Activated naive CD4-positive, alpha-beta T cell treated with anti-CD3 and anti-CD28 coated beads, Interleukin-2, amount 10 ng/mL, durations not matched to agents 7 days and 5 days (primary cell): ENCODE results near the gene SGCD.

Source experiments
- CTCF ChIA-PET: fragments of 350-600 bp; sonication (Branson Sonifier 250); formaldehyde crosslinking; loops from one replicate; lab custom pipeline; 2021; ENCODE audit warnings: antibody characterized with exemption; lab: Charles Lee
- DNase-seq: peaks from one replicate; pipeline ENCODE4 v3.0.0-alpha.2; 2020
- H3K27ac Mint-ChIP-seq: one replicate; pipeline ENCODE4 v1.8.0; 2021; ENCODE audit warnings: mild to moderate bottlenecking, moderate library complexity, mixed read lengths
- H3K27me3 Mint-ChIP-seq: one replicate; pipeline ENCODE4 v1.8.0; 2021; ENCODE audit warnings: mild to moderate bottlenecking, mixed read lengths
- H3K36me3 Mint-ChIP-seq: one replicate; pipeline ENCODE4 v1.8.0; 2021; ENCODE audit warnings: mixed read lengths
- H3K4me1 Mint-ChIP-seq: one replicate; pipeline ENCODE4 v1.8.0; 2021; ENCODE audit warnings: mixed read lengths
- H3K4me3 Mint-ChIP-seq: one replicate; pipeline ENCODE4 v1.8.0; 2021; ENCODE audit warnings: mild to moderate bottlenecking, moderate library complexity, mixed read lengths
- H3K9me3 Mint-ChIP-seq: one replicate; pipeline ENCODE4 v1.8.0; 2021; ENCODE audit warnings: mixed read lengths

SGCD gene

GRCh38 chr5:156680831-156681230 lies 353.9 kb downstream of the SGCD start:
- Mint-ChIP-seq H3K36me3 (no peaks in the 10 kb centered on the region), H3K9me3 (no peaks in the 10 kb centered on the region), H3K27me3 (peaks cover 22% of the 10 kb centered on the region), H3K4me3 (no peak overlapping the region), H3K4me1 (peaks cover 5% of the 10 kb centered on the region), H3K27ac (no peak overlapping the region)
- CTCF ChIA-PET: no interaction called here
- no peak for DNase-seq

DNA sequence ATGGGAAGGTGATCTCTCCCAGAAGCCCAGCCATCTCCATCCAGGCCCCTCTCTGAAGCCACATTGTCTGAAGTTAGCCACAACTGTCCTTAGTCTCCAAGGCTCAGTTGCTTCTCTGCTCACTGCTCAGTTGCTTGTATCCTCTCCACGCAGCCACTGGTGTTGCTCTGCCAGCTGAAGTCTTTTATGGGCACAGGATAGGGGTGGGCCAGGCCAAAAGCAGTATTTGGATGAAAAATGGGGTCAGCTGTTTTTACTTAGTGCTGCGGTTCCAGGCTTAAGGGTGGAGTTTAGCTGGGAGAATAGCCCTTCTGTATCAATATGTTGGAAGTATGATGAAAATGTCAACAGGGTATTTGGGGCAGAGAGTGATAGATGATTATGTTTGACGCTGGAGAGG lies 354.3 kb downstream of the SGCD start:
- Mint-ChIP-seq H3K36me3 (no peaks in the 10 kb centered on the region), H3K27me3 (peaks cover 24% of the 10 kb centered on the region), H3K4me1 (peaks cover 5% of the 10 kb centered on the region), H3K4me3 (no peak overlapping the region), H3K27ac (no peak overlapping the region), H3K9me3 (no peaks in the 10 kb centered on the region)
- DNase-seq: no peak
- CTCF ChIA-PET: no interaction called here

DNA sequence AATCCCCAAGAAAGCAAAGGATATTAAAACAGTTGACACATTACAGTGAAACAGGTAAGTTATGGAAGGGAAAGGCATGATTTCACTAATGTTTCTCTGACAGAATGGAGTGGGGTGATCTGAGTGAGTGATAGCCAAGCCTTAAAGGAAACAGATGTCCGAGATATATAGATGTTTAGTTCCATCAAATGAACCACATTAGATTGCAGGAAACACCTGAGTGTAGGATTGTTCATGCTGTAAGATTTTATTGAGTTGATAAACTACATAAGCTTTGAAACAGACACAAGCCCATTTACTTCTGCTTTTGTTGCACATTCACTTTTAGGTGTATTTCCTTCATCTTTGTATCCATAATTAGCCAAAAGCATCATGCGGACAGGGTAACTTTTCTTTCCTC lies 356.0 kb downstream of the SGCD start:
- peaks cover 38% of the 10 kb centered on the region for H3K27me3 Mint-ChIP-seq
- CTCF ChIA-PET: no interaction called here
- H3K9me3 Mint-ChIP-seq: no peaks in the 10 kb centered on the region
- H3K4me1 Mint-ChIP-seq: peaks cover 5% of the 10 kb centered on the region
- no peaks in the 10 kb centered on the region for H3K36me3 Mint-ChIP-seq
- DNase-seq: no peak
- H3K4me3 Mint-ChIP-seq: no peak overlapping the region
- no peak overlapping the region for H3K27ac Mint-ChIP-seq

GRCh38 chr5:156683509-156683908 lies 356.5 kb downstream of the SGCD start:
- H3K27ac Mint-ChIP-seq: no peak overlapping the region
- no peaks in the 10 kb centered on the region for H3K36me3 Mint-ChIP-seq
- H3K27me3 Mint-ChIP-seq: peaks cover 40% of the 10 kb centered on the region
- no peaks in the 10 kb centered on the region for H3K9me3 Mint-ChIP-seq
- no peak overlapping the region for H3K4me3 Mint-ChIP-seq
- no peak for DNase-seq
- peaks cover 5% of the 10 kb centered on the region for H3K4me1 Mint-ChIP-seq
- CTCF ChIA-PET: no interaction called here

- H3K27me3 Mint-ChIP-seq: peaks cover 42% of the 10 kb centered on the region
- H3K4me3 Mint-ChIP-seq: no peak overlapping the region
- CTCF ChIA-PET: no interaction called here
- H3K9me3 Mint-ChIP-seq: no peaks in the 10 kb centered on the region
- no peak overlapping the region for H3K27ac Mint-ChIP-seq
- H3K4me1 Mint-ChIP-seq: peaks cover 5% of the 10 kb centered on the region
- no peak for DNase-seq
- H3K36me3 Mint-ChIP-seq: no peaks in the 10 kb centered on the region
These were observed 357.3 kb downstream of the SGCD start for GRCh38 chr5:156684216-156684615.

- DNase-seq: no peak
- Mint-ChIP-seq H3K4me3 (no peak overlapping the region), H3K36me3 (no peaks in the 10 kb centered on the region), H3K4me1 (peaks cover 5% of the 10 kb centered on the region), H3K27me3 (peaks cover 38% of the 10 kb centered on the region), H3K27ac (no peak overlapping the region), H3K9me3 (no peaks in the 10 kb centered on the region)
- CTCF ChIA-PET: no interaction called here
These were observed 358.5 kb downstream of the SGCD start for GRCh38 chr5:156685481-156685880.

DNA sequence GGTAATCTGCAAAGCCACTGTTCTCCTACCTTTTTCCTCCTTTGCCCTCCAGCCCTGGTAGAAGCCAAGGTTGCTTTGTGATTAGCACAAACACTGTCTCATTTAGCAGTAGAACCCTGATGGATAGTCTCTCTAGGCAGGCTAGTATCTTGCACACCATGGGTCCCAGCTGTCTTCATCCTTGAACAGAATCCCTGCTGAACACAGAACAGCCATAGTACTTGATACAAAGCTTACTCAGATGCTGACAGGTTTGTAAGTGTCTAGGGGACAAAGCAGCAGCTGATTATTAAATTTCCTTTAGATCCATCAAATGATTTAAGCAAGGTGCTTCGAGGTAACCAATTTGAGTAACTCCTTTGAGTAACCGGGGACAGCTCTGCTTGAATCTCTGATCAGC lies 359.4 kb downstream of the SGCD start:
- Mint-ChIP-seq H3K4me1 (peaks cover 5% of the 10 kb centered on the region), H3K27ac (no peak overlapping the region), H3K9me3 (no peaks in the 10 kb centered on the region), H3K4me3 (no peak overlapping the region), H3K36me3 (no peaks in the 10 kb centered on the region), H3K27me3 (peaks cover 31% of the 10 kb centered on the region)
- DNase-seq: no peak
- CTCF ChIA-PET: no interaction called here

- H3K4me3 Mint-ChIP-seq: no peak overlapping the region
- no peak overlapping the region for H3K27ac Mint-ChIP-seq
- H3K36me3 Mint-ChIP-seq: no peaks in the 10 kb centered on the region
- DNase-seq: no peak
- H3K4me1 Mint-ChIP-seq: peaks cover 5% of the 10 kb centered on the region
- CTCF ChIA-PET: no interaction called here
- no peaks in the 10 kb centered on the region for H3K9me3 Mint-ChIP-seq
- peaks cover 31% of the 10 kb centered on the region for H3K27me3 Mint-ChIP-seq
These were observed 359.8 kb downstream of the SGCD start for GRCh38 chr5:156686796-156687195.

DNA sequence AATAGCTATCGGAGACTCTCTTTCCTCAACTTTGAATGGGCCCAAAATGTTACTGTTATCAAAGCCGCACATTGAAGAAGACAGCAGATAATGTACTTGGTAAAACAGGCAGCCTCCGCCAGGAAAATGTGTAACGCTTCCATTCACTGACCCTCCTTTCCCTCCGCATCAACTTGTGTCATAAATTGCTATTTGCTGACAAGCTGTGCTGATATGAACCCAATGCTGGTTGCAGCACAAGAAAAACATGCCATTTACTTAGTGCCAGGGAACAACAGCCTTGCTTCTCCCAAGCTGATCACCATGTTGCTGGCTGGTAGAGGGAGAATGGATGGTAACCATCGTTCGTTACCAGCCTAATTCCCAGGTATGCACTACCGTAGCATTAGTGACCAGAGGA lies 360.6 kb downstream of the SGCD start:
- no peak overlapping the region for H3K27ac Mint-ChIP-seq
- DNase-seq: no peak
- no peaks in the 10 kb centered on the region for H3K9me3 Mint-ChIP-seq
- no peaks in the 10 kb centered on the region for H3K36me3 Mint-ChIP-seq
- peaks cover 5% of the 10 kb centered on the region for H3K4me1 Mint-ChIP-seq
- no peak overlapping the region for H3K4me3 Mint-ChIP-seq
- peaks cover 34% of the 10 kb centered on the region for H3K27me3 Mint-ChIP-seq
- CTCF ChIA-PET: no interaction called here

GRCh38 chr5:156691572-156691971 lies 364.6 kb downstream of the SGCD start:
- no peak overlapping the region for H3K4me3 Mint-ChIP-seq
- H3K4me1 Mint-ChIP-seq: no peaks in the 10 kb centered on the region
- CTCF ChIA-PET: no interaction called here
- H3K9me3 Mint-ChIP-seq: no peaks in the 10 kb centered on the region
- no peaks in the 10 kb centered on the region for H3K36me3 Mint-ChIP-seq
- H3K27ac Mint-ChIP-seq: no peak overlapping the region
- H3K27me3 Mint-ChIP-seq: peaks cover 19% of the 10 kb centered on the region
- DNase-seq: no peak

DNA sequence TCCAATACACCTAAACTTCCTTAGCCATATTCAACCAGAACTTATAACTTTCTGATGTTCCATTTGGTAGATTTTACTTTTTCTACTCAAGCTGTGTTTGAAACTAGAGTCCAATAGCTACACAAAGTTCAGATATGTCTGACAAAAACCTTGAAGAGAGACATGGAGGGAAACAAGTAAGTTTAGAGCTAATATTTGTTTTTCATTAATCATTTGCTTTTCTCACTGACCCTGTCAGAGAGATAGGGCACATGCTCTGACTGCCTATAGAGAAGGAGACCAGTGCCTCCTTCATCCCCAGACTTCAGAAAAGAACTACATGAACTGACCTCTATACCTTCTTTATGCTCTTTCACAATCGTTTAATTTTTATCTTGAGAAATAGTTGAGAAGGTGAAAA lies 366.1 kb downstream of the SGCD start:
- CTCF ChIA-PET: no interaction called here
- DNase-seq: no peak
- no peaks in the 10 kb centered on the region for H3K9me3 Mint-ChIP-seq
- no peak overlapping the region for H3K4me3 Mint-ChIP-seq
- H3K27me3 Mint-ChIP-seq: peaks cover 7% of the 10 kb centered on the region
- H3K4me1 Mint-ChIP-seq: no peaks in the 10 kb centered on the region
- H3K36me3 Mint-ChIP-seq: no peaks in the 10 kb centered on the region
- H3K27ac Mint-ChIP-seq: no peak overlapping the region

GRCh38 chr5:156694598-156694997 lies 367.6 kb downstream of the SGCD start:
- Mint-ChIP-seq H3K4me3 (no peak overlapping the region), H3K27me3 (peaks cover 3% of the 10 kb centered on the region), H3K4me1 (no peaks in the 10 kb centered on the region), H3K27ac (no peak overlapping the region), H3K36me3 (no peaks in the 10 kb centered on the region), H3K9me3 (no peaks in the 10 kb centered on the region)
- no peak for DNase-seq
- CTCF ChIA-PET: no interaction called here

DNA sequence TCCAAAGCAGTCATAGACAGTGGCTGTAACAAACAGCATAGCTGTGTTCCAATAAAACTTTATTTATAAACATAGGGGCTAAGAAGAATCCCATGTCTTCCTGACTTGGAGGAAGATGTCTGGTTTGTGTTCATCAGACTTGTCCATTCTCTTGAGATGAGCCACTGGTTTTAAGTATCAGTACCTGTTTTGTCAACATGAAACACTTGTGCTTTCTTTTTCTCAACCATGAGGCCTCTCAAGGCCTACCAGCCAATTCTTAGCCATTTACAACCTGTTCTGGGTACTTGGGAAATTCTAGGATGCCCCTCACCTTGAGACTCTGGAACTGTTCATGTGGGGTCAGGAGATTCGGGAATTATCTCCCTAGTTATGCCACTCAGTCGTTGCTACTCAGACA lies 368.8 kb downstream of the SGCD start:
- H3K4me3 Mint-ChIP-seq: no peak overlapping the region
- no peak for DNase-seq
- no peaks in the 10 kb centered on the region for H3K4me1 Mint-ChIP-seq
- H3K9me3 Mint-ChIP-seq: no peaks in the 10 kb centered on the region
- no peak overlapping the region for H3K27ac Mint-ChIP-seq
- H3K36me3 Mint-ChIP-seq: no peaks in the 10 kb centered on the region
- CTCF ChIA-PET: no interaction called here
- peaks cover 3% of the 10 kb centered on the region for H3K27me3 Mint-ChIP-seq

DNA sequence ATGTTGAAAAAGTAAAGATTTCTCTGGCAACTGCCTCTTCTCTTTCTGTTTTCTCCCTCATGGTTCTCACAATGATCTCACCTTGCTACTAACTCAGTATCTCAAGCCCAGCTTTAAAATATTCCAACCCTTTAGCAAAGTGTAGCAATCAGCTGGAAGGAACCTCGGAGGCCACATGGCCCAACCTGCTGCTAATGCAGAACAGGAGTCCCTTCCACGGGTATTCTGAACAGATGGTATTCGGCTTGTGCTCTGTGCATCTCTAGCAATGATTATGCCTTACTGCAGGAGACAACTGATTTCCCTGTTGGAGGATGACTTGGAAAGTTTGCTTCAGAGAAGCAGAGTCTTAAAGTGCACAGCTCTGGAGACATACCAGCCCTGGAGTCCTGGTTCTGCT lies 371.4 kb downstream of the SGCD start:
- CTCF ChIA-PET: no interaction called here
- Mint-ChIP-seq H3K27me3 (no peaks in the 10 kb centered on the region), H3K4me3 (no peak overlapping the region), H3K36me3 (no peaks in the 10 kb centered on the region), H3K27ac (no peak overlapping the region), H3K9me3 (no peaks in the 10 kb centered on the region), H3K4me1 (no peaks in the 10 kb centered on the region)
- DNase-seq: no peak

DNA sequence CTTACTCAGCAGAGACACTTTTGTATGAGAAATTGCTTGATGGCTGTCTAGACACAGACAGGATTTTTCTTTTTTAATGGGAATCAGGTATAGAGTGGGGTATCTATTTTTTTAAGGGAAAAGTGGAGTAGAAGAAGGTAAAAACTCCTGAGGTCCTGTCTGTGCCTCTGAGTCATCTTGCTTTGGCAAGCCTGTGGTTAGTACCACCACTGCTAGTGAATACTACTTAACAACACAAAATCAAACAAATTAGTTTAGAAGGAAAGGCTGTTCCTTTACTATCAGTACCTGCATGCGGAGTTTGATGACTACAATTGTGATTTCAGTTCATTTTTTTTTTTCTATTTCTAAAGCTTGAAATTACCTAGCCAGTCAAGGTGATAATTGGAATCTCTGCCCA lies 372.2 kb downstream of the SGCD start:
- Mint-ChIP-seq H3K4me1 (no peaks in the 10 kb centered on the region), H3K36me3 (no peaks in the 10 kb centered on the region), H3K4me3 (no peak overlapping the region), H3K27me3 (no peaks in the 10 kb centered on the region), H3K9me3 (no peaks in the 10 kb centered on the region), H3K27ac (no peak overlapping the region)
- CTCF ChIA-PET: no interaction called here
- DNase-seq: no peak

DNA sequence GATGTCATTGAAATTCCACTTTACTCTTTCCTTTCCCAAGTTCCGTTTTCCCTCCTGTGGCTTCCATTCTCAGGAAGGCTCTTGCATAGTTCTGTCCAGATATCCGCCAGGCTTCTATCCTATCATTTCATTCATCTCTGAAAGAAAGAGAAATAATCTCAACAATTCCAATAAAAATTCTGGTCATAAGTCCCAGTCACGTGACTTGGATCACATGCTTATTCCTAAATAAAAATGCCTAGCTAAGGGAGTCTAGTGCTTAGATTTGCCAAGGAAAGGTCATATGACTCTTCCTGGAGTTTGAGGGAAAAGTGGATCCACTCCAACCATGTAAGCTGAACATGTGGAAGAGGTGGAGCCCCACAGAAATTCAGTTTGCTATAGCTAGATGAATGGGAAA lies 377.2 kb downstream of the SGCD start:
- H3K4me1 Mint-ChIP-seq: no peaks in the 10 kb centered on the region
- no peaks in the 10 kb centered on the region for H3K27me3 Mint-ChIP-seq
- DNase-seq: no peak
- H3K9me3 Mint-ChIP-seq: no peaks in the 10 kb centered on the region
- H3K27ac Mint-ChIP-seq: no peak overlapping the region
- H3K36me3 Mint-ChIP-seq: no peaks in the 10 kb centered on the region
- CTCF ChIA-PET: no interaction called here
- H3K4me3 Mint-ChIP-seq: no peak overlapping the region
